Kidney epithelial cell (primary cell): ENCODE results near the gene MOGAT3. TPM values are rescaled to one million over a fixed set of nuclear protein-coding genes. Genes with fewer than 3 reads are reported as not detected.

Source experiments
- DNase-seq: peaks from one replicate; pipeline ENCODE4 v3.0.0-alpha.2; 2010; ENCODE audit warnings: low read depth
- H3K27me3 ChIP-seq: 2 replicates; pipeline ENCODE4 v1.6.0; 2011; ENCODE audit warnings: low read length; ENCODE audit not compliant: control insufficient read depth, insufficient read depth
- H3K36me3 ChIP-seq: 2 replicates; pipeline ENCODE4 v1.5.1; 2011; ENCODE audit warnings: low read length; ENCODE audit not compliant: control insufficient read depth, insufficient read depth
- H3K4me3 ChIP-seq: 2 replicates; pipeline ENCODE4 v1.5.1; 2011; ENCODE audit warnings: low read depth, mild to moderate bottlenecking, control low read depth, low read length
- total RNA-seq: library from RNA; depleted of rRNA; stranded (reverse); fragments of >200 nt; gene quantifications from 2 replicates; pipeline ENCODE4 v1.2.3, GENCODE V29; 2015
- TF ChIP-seq, protein P1 (sequence below): IDR thresholded peaks from 2 replicates; pipeline ENCODE4 v1.5.1; 2011; ENCODE audit warnings: mild to moderate bottlenecking, moderate library complexity, low read length, control low read depth, inconsistent platforms; ENCODE audit not compliant: insufficient read depth, poor library complexity, severe bottlenecking

MOGAT3 gene
- total RNA-seq, 1 donor from 2014 or later = not detected

DNA sequence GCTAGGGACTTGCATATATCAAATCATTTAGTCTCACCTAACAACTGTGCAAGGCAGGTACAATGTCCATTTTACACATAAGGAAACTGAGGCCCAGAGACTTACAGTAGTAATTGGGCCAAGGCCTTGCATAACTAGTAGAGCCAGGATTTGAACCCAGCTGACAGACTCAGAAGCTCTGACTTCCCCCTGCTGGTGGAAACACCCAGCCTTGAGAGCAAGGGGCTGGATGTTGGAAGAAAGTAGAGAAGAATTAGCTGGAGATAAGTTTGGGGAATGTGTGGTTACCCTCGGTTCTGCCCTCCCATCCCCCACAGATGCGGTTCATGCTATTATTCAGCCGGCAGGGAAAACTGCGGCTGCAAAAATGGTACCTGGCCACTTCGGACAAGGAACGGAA is 44.6 kb downstream of the MOGAT3 start:
- H3K27me3 ChIP-seq = no peaks in the 10 kb centered on the region
- no peak overlapping the region for H3K4me3 ChIP-seq
- TF ChIP-seq, protein P1, sequence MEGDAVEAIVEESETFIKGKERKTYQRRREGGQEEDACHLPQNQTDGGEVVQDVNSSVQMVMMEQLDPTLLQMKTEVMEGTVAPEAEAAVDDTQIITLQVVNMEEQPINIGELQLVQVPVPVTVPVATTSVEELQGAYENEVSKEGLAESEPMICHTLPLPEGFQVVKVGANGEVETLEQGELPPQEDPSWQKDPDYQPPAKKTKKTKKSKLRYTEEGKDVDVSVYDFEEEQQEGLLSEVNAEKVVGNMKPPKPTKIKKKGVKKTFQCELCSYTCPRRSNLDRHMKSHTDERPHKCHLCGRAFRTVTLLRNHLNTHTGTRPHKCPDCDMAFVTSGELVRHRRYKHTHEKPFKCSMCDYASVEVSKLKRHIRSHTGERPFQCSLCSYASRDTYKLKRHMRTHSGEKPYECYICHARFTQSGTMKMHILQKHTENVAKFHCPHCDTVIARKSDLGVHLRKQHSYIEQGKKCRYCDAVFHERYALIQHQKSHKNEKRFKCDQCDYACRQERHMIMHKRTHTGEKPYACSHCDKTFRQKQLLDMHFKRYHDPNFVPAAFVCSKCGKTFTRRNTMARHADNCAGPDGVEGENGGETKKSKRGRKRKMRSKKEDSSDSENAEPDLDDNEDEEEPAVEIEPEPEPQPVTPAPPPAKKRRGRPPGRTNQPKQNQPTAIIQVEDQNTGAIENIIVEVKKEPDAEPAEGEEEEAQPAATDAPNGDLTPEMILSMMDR = peak; percentile 13
- peaks cover 2% of the 10 kb centered on the region for H3K36me3 ChIP-seq
- DNase-seq = no peak

DNA sequence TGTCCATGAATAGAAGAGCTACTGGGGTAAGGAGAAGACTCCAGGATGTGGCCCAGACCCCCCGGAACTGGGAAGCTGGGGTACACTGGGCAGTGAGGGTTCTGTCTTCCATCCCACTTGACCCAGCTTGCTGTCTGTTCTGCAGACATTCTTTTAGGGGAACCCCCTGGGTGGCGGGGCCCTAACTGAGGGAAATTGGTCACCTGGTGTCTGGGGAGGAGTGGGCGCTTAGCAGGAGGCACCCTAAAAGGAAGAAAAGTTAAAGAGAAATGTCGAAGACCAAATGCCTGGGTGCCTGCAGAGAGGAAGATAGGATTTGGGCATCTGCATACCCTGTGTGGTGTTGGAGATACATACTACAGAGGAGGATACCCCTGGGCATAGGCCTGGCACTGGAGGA is 45.5 kb downstream of the MOGAT3 start:
- Histone ChIP-seq H3K4me3 (peak overlapping the region; percentile 95), H3K27me3 (no peaks in the 10 kb centered on the region), H3K36me3 (peaks cover 2% of the 10 kb centered on the region)
- DNase-seq = no peak
- TF ChIP-seq, protein P1 = no peak

DNA sequence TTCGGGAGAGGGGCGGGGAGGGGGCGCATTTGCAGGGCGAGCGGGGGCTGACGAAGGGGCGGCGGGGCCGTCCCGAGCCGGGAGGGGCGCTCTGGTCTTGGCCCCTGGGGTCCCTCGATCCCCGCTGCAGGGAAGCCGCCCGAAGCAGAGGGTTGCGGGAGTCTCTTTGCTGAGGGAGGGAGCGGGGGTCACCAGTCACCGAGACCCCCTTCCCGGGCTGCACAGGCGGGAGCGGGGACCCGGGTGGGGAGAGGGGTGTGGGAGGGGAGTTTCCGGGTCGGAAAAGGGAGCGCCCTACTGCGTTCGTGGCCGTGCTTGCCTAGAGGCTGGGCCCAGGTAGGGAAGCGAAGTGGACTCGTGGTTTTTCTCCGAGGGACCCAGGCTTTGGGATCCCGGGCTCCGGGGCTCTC is 46.1 kb downstream of the MOGAT3 start:
- TF ChIP-seq, protein P1 = no peak
- H3K4me3 ChIP-seq = peak overlapping the region; percentile 95
- H3K27me3 ChIP-seq = no peaks in the 10 kb centered on the region
- no peak for DNase-seq
- H3K36me3 ChIP-seq = no peaks in the 10 kb centered on the region

DNA sequence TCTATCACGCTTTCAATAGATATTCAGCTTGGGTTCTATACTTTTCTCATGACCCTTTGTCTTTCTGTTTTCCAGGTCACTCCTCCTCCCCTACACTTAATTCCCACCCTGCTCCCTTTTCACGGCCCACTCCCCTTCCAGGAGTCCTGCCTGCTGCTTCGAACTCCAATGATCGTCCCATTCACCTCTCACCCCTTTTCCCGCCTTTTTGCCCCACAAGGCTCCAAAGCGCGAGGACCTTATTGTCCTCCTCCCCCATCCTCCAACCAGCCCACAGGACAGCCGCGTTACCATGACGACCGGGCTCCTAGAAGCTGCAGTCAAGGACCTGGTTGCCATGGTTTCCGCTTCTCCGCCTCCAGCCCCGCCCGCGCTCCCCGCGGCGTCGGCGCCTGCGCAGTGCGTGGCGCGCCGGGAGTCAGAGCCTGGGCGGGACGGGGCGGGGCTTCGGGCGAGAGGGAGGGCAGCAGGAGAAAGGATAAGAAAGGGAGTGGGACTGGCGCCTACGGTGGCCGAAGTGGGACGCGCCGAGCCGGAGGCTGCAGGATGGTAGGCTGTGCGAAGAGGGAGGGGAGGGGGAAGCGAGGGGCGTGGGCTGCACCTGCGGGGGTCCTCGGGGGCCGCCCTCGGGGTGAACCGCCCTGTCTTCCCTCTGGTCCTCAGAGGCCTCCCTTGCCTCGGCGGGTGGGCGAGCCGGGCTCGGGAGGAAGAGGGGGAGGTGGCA is 46.7 kb downstream of the MOGAT3 start, which contains the start of gene AP1S1:
Gene AP1S1, plus strand, starts transcription at position 508 of the 724 bp plus-strand sequence. Its CDS starts 39 bp downstream, at position 547.
- H3K36me3 ChIP-seq = no peaks in the 10 kb centered on the region
- TF ChIP-seq, protein P1 = no peak
- peak; percentile 73 for DNase-seq
- H3K27me3 ChIP-seq = no peaks in the 10 kb centered on the region
- peak within 1 kb of the TSS; percentile 95 for H3K4me3 ChIP-seq

DNA sequence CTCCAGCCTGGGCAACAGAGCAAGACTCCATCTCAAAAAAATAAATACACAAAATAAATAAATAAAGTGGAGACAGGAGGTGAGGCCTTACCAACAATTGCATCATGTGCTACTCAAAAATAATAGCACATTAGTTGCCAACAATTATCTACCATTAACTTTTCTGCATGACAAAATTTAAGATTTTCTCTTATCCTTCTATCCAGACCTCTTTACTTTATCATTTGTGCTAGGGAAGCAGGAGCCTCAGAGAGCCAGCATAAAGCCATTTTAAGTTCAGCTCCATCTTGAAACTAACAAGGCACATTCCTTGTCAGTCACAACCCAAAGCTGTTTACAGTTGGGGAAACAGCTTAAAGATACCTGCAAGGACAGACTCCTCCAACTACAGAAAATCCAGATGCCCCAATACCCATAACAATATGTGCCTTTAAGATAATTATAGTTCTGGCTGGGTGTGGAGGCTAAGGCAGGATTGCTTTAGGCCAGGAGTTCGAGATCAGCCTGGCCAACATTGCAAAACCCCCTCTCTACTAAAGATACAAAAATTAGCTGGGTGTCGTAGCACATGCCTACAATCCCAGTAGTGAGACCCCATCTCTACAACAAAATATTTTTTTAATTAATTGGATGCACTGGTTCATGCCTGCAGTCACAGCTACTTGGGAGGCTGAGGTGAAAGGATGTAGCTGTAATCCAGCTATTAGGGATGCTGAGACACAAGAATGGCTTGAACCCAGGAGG is 48.8 kb downstream of the MOGAT3 start:
- no peaks in the 10 kb centered on the region for H3K27me3 ChIP-seq
- DNase-seq = no peak
- TF ChIP-seq, protein P1 = no peak
- H3K4me3 ChIP-seq = no peak overlapping the region
- no peaks in the 10 kb centered on the region for H3K36me3 ChIP-seq

Other genes with a start within 250 kb of the MOGAT3 start
- gene MUC12, start 231.5 kb downstream of the MOGAT3 start, total RNA-seq = 2.9 and 4.2 TPM in 2 replicates
- not detected in 2 replicates for gene MUC17, start 181.0 kb downstream of the MOGAT3 start, total RNA-seq
- 15.8 and 16.7 TPM in 2 replicates for gene TRIM56, start 115.6 kb downstream of the MOGAT3 start, total RNA-seq
- 229 and 245 TPM in 2 replicates for gene SERPINE1, start 73.9 kb downstream of the MOGAT3 start, total RNA-seq
- 155 and 183 TPM in 2 replicates for gene AP1S1, start 46.6 kb downstream of the MOGAT3 start, total RNA-seq
- 17.5 and 17.8 TPM in 2 replicates for gene VGF, start 35.5 kb downstream of the MOGAT3 start, total RNA-seq
- gene NAT16, start 20.7 kb downstream of the MOGAT3 start, total RNA-seq = not detected in 2 replicates
- gene PLOD3, start 16.5 kb upstream of the MOGAT3 start, total RNA-seq = 95.6 and 102 TPM in 2 replicates
- gene ZNHIT1, start 17.1 kb upstream of the MOGAT3 start, total RNA-seq = 90.2 and 109 TPM in 2 replicates
- 4.8 and 10.3 TPM in 2 replicates for gene CLDN15, start 36.8 kb upstream of the MOGAT3 start, total RNA-seq
- 203 and 231 TPM in 2 replicates for gene FIS1, start 44.0 kb upstream of the MOGAT3 start, total RNA-seq
- gene IFT22, start 120.8 kb upstream of the MOGAT3 start, total RNA-seq = 37.3 and 39.6 TPM in 2 replicates
- gene COL26A1, start 161.8 kb upstream of the MOGAT3 start, total RNA-seq = 0.21 and 0.42 TPM in 2 replicates